ENCODE results near the gene SYS1.

The SYS1 gene

GRCh38 chr20:45387274-45387673, 24.3 kb downstream of the SYS1 start:
- no peak for DNase-seq (ENCODE audit: low spot score)

- DNase-seq (ENCODE audit: low spot score) = no peak
These were observed 28.0 kb downstream of the SYS1 start for GRCh38 chr20:45390931-45391330.

GRCh38 chr20:45391559-45391958, 28.6 kb downstream of the SYS1 start:
- DNase-seq (ENCODE audit: low spot score) = no peak

- DNase-seq (ENCODE audit: low spot score) = no peak
These were observed 29.8 kb downstream of the SYS1 start for GRCh38 chr20:45392733-45393132.

GRCh38 chr20:45394221-45395113, 31.5 kb downstream of the SYS1 start:
- DNase-seq (ENCODE audit: low spot score) = no peak

- no peak for DNase-seq (ENCODE audit: low spot score)
These were observed 32.1 kb downstream of the SYS1 start for GRCh38 chr20:45395114-45395415.

- no peak for DNase-seq (ENCODE audit: low spot score)
These were observed 36.1 kb downstream of the SYS1 start for GRCh38 chr20:45399018-45399417.

- DNase-seq (ENCODE audit: low spot score) = no peak
These were observed 37.5 kb downstream of the SYS1 start for GRCh38 chr20:45400346-45401031.

GRCh38 chr20:45402946-45403345, 40.0 kb downstream of the SYS1 start:
- DNase-seq (ENCODE audit: low spot score) = no peak

- no peak for DNase-seq (ENCODE audit: low spot score)
These were observed 41.5 kb downstream of the SYS1 start for GRCh38 chr20:45404438-45404837.

GRCh38 chr20:45405571-45406259, 42.8 kb downstream of the SYS1 start:
- DNase-seq (ENCODE audit: low spot score) = no peak

GRCh38 chr20:45406260-45407066, 43.5 kb downstream of the SYS1 start:
- DNase-seq (ENCODE audit: low spot score) = peak; percentile 31

GRCh38 chr20:45407067-45407745, 44.2 kb downstream of the SYS1 start:
- DNase-seq (ENCODE audit: low spot score) = no peak

- no peak for DNase-seq (ENCODE audit: low spot score)
These were observed 45.1 kb downstream of the SYS1 start, which contains the start of gene DBNDD2 for GRCh38 chr20:45407783-45408645. DBNDD2 (plus strand) TSS chr20:45408289; CDS start chr20:45408468, 179 bp downstream.

- DNase-seq (ENCODE audit: low spot score) = no peak
These were observed 45.8 kb downstream of the SYS1 start for GRCh38 chr20:45408646-45409213.

- DNase-seq (ENCODE audit: low spot score) = no peak
These were observed 46.7 kb downstream of the SYS1 start for GRCh38 chr20:45409521-45410272.

- DNase-seq (ENCODE audit: low spot score) = no peak
These were observed 47.9 kb downstream of the SYS1 start for GRCh38 chr20:45410887-45411286.

GRCh38 chr20:45412653-45413052, 49.7 kb downstream of the SYS1 start:
- DNase-seq (ENCODE audit: low spot score) = no peak

GRCh38 chr20:45413479-45413878, 50.5 kb downstream of the SYS1 start:
- DNase-seq (ENCODE audit: low spot score) = no peak

Data from CD4-positive, alpha-beta T cell treated with Interleukin-6 at 100 ng/mL for 8 hours (primary cell).